HepG2 (cell line): ENCODE measurements around the gene STK32B.

Source experiments
- FIP1L1 ChIP-seq: fragments of 200-400 bp; formaldehyde crosslinking; IDR thresholded peaks from 2 replicates; pipeline ENCODE4 v1.6.1; 2018; ENCODE audit warnings: low read depth, mild to moderate bottlenecking, low read length, moderate library complexity, borderline replicate concordance; ENCODE audit not compliant: insufficient read depth
- NR3C1 ChIP-seq: sonication (generic); formaldehyde crosslinking; IDR thresholded peaks from 2 replicates; pipeline ENCODE4 v1.4.0; 2020; ENCODE audit warnings: missing genetic modification reagents
- PATZ1 ChIP-seq: sonication (generic); formaldehyde crosslinking; IDR thresholded peaks from 2 replicates; pipeline ENCODE4 v1.4.0; 2020; ENCODE audit warnings: missing genetic modification reagents

GRCh38 chr4:5206016-5206790 is 154.9 kb downstream of the STK32B start:
- TF ChIP-seq PATZ1 (CRISPR knock-in tag), result no peak
- no peak for TF ChIP-seq NR3C1 (CRISPR knock-in tag)
- TF ChIP-seq FIP1L1, result no peak
